K562 (cell line): ENCODE measurements around the gene RASGRP1. TPM values are rescaled to one million over a fixed set of nuclear protein-coding genes. Genes with fewer than 3 reads are reported as not detected.

Source experiments
- ATAC-seq: fragments of 200-7000 bp; cut with Tn5 transposase; 3 replicates; pipeline ENCODE4 v1.9.1; 2020; ENCODE audit warnings: moderate library complexity
- BruUV-seq: library from RNA; stranded (reverse); fragments of 400-500 nt; replicated peaks from 2 replicates; lab custom pipeline; 2021; lab: Mats Ljungman, UMichigan
- CTCF ChIA-PET: fragments of 300-600 bp; formaldehyde crosslinking; extraction: SDS; loops from one replicate; lab custom pipeline; 2021; ENCODE audit warnings: low intra/inter-chr PET ratio; lab: Yijun Ruan, JAX
- POLR2A ChIA-PET: fragments of 300-600, 350-650 bp; sonication (Branson Sonifier 250); formaldehyde crosslinking; extraction: SDS; loops from one replicate; lab custom pipeline; 2021; ENCODE audit warnings: antibody characterized with exemption, inconsistent platforms; lab: Yijun Ruan, JAX
- DNase-seq, 4 experiments: peaks; one replicate each; pipeline versions ENCODE4 v3.0.0 to v3.0.0-alpha.2; 2011 to 2018; ENCODE audit warnings: low spot score in 3 of 4, mixed read lengths in 3 of 4; ENCODE audit errors: extremely low read depth in 1 of 4
- FAIRE-seq: peaks from 2 replicates; lab custom pipeline; 2011; peaks lifted over from hg19 to GRCh38; lab: Jason Lieb, UNC
- H2AFZ ChIP-seq: 2 replicates; pipeline ENCODE4 v1.6.0; 2011; ENCODE audit warnings: low read depth, low read length, control low read depth, inconsistent platforms
- H3K27ac ChIP-seq: fragments of 200-600 bp; 3 replicates; pipeline ENCODE4 v1.8.0; 2011; ENCODE audit warnings: low read depth, mild to moderate bottlenecking, control low read depth, inconsistent platforms, low read length, moderate library complexity, mixed read lengths; ENCODE audit errors: extremely low read depth
- H3K27me3 ChIP-seq, 2 experiments: fragments of 300-600 bp in 1 of 2; 2 replicates in 1 of 2; 3 replicates in 1 of 2; pipeline versions ENCODE4 v1.6.0 to v1.8.0; 2011; ENCODE audit warnings: inconsistent platforms in 2 of 2, low read length in 2 of 2, mild to moderate bottlenecking in 1 of 2, mixed read lengths in 1 of 2, moderate library complexity in 1 of 2; ENCODE audit not compliant: control insufficient read depth in 2 of 2, insufficient read depth in 2 of 2
- H3K36me3 ChIP-seq: fragments of 300-600 bp; 3 replicates; pipeline ENCODE4 v1.8.0; 2011; ENCODE audit warnings: mild to moderate bottlenecking, low read length, inconsistent platforms; ENCODE audit not compliant: control insufficient read depth, insufficient read depth
- H3K4me1 ChIP-seq, 2 experiments: fragments of 200-600 bp in 1 of 2; replicated peaks in 1 of 2; 2 replicates in 1 of 2; 3 replicates in 1 of 2; pipeline versions ENCODE4 v1.5.1 to v1.8.0; 2011; ENCODE audit warnings: inconsistent platforms in 2 of 2, low read length in 2 of 2, mild to moderate bottlenecking in 1 of 2, mixed read lengths in 1 of 2, moderate library complexity in 1 of 2; ENCODE audit not compliant: control insufficient read depth in 2 of 2, insufficient read depth in 2 of 2
- H3K4me2 ChIP-seq: 2 replicates; pipeline ENCODE4 v1.6.1; 2011; ENCODE audit warnings: low read length, control low read depth, inconsistent platforms, mixed read lengths; ENCODE audit not compliant: insufficient read depth
- H3K4me3 ChIP-seq: fragments of 200-600 bp; sonication (generic), shearing (Covaris generic); 2 replicates; pipeline ENCODE4 v1.5.1; 2016; ENCODE audit warnings: control low read depth, inconsistent platforms
- H3K79me2 ChIP-seq: fragments of 200-600 bp; 3 replicates; pipeline ENCODE4 v1.8.0; 2011; ENCODE audit warnings: low read length, inconsistent platforms; ENCODE audit not compliant: control insufficient read depth, insufficient read depth
- H3K9ac ChIP-seq, 2 experiments: 2 replicates each; pipeline versions ENCODE4 v1.6.0 to v1.6.1; 2011; ENCODE audit warnings: low read depth in 2 of 2, low read length in 2 of 2, control low read depth in 1 of 2, inconsistent platforms in 1 of 2, mild to moderate bottlenecking in 1 of 2, mixed read lengths in 1 of 2; ENCODE audit not compliant: insufficient read depth in 1 of 2
- H3K9me1 ChIP-seq: one replicate; pipeline ENCODE4 v1.6.0; 2011; ENCODE audit warnings: inconsistent platforms, mild to moderate bottlenecking, low read length, moderate library complexity; ENCODE audit not compliant: control insufficient read depth, insufficient read depth
- H3K9me3 ChIP-seq: replicated peaks from 2 replicates; pipeline ENCODE4 v1.5.1; 2011; ENCODE audit warnings: low read depth, low read length, inconsistent platforms; ENCODE audit not compliant: control insufficient read depth, insufficient read depth
- H4K20me1 ChIP-seq: replicated peaks from 2 replicates; pipeline ENCODE4 v1.6.1; 2011; ENCODE audit warnings: low read length, inconsistent platforms, mixed read lengths; ENCODE audit not compliant: control insufficient read depth, insufficient read depth
- CEBPZ ChIP-seq: fragments of 150-350 bp; IDR thresholded peaks from 2 replicates; pipeline ENCODE4 v1.6.1; 2014; ENCODE audit warnings: low read depth, mild to moderate bottlenecking, low read length, borderline replicate concordance
- ETS2 ChIP-seq: IDR thresholded peaks from 2 replicates; pipeline ENCODE4 v1.6.1; 2016; ENCODE audit warnings: borderline replicate concordance, missing genetic modification characterization, mild to moderate bottlenecking, moderate library complexity, missing compliant biosample characterization; ENCODE audit not compliant: poor library complexity, severe bottlenecking
- GMEB1 ChIP-seq: fragments of 250-450 bp; sonication (Bioruptor Pico); IDR thresholded peaks from 2 replicates; pipeline ENCODE4 v1.4.0; 2020; ENCODE audit warnings: mild to moderate bottlenecking
- HMGN3 ChIP-seq: IDR thresholded peaks from 2 replicates; pipeline ENCODE4 v1.6.1; 2011; ENCODE audit warnings: borderline replicate concordance, low read depth, mild to moderate bottlenecking, mixed read lengths, low read length; ENCODE audit not compliant: insufficient read length; ENCODE audit errors: extremely low read depth
- KAT7 ChIP-seq: sonication (generic); formaldehyde crosslinking; IDR thresholded peaks from 2 replicates; pipeline ENCODE4 v1.8.0; 2022; ENCODE audit warnings: missing genetic modification reagents, mild to moderate bottlenecking, borderline replicate concordance
- MAZ ChIP-seq, 2 experiments: fragments of 450-650 bp in 1 of 2; sonication (generic) in 1 of 2; formaldehyde crosslinking; IDR thresholded peaks in 1 of 2; conservative IDR thresholded peaks in 1 of 2; 2 replicates each; pipeline versions ENCODE4 v1.4.0 to v1.5.0; 2020; ENCODE audit warnings: mild to moderate bottlenecking in 1 of 2, missing genetic modification reagents in 1 of 2
- MCM5 ChIP-seq: fragments of 450-650 bp; IDR thresholded peaks from 2 replicates; pipeline ENCODE4 v1.6.1; 2016; ENCODE audit warnings: low read depth
- RB1 ChIP-seq: fragments of 450-650 bp; IDR thresholded peaks from 2 replicates; pipeline ENCODE4 v1.6.1; 2017; ENCODE audit warnings: low read depth, mild to moderate bottlenecking
- SAFB2 ChIP-seq: fragments of 200-400 bp; formaldehyde crosslinking; IDR thresholded peaks from 2 replicates; pipeline ENCODE4 v1.6.1; 2018; ENCODE audit warnings: borderline replicate concordance, low read length, low read depth, moderate library complexity; ENCODE audit not compliant: severe bottlenecking
- SOX6 ChIP-seq: fragments of 450-650 bp; IDR thresholded peaks from 2 replicates; pipeline ENCODE4 v1.6.1; 2014; ENCODE audit warnings: mild to moderate bottlenecking
- TSC22D4 ChIP-seq: fragments of 450-650 bp; IDR thresholded peaks from 2 replicates; pipeline ENCODE4 v1.6.1; 2016; ENCODE audit warnings: missing genetic modification characterization, missing biosample characterization, control low read depth
- ZBTB5 ChIP-seq: fragments of 450-650 bp; IDR thresholded peaks from 2 replicates; pipeline ENCODE4 v1.6.1; 2017; ENCODE audit warnings: antibody characterized with exemption
- ZNF584 ChIP-seq: fragments of 200-800 bp; sonication (Bioruptor generic); IDR thresholded peaks from 2 replicates; pipeline ENCODE4 v1.6.1; 2016; ENCODE audit warnings: low read depth, mild to moderate bottlenecking, missing genetic modification characterization, missing compliant biosample characterization
- WGBS: fragments of 100-300 bp; shearing (Covaris generic); methylation state at CpG from one replicate; pipeline ENCODE4 v1.1.6; 2016; ENCODE audit warnings: low coverage, mixed read lengths; ENCODE audit not compliant: insufficient coverage; ENCODE audit errors: missing lambda C conversion rate; 5-methylcytosine and 5-hydroxymethylcytosine counted together
- in situ Hi-C: fragments of 300-500 bp; cut with MboI; formaldehyde crosslinking; loops from 4 replicates; pipeline ENCODE4 v1.15.0; 2018; ENCODE audit warnings: inconsistent platforms, mixed read lengths
- intact Hi-C: fragments of 100-400 bp; cut with micrococcal nuclease; formaldehyde crosslinking; loops from 2 replicates; pipeline ENCODE4 v1.14.2; 2022
- polyA plus RNA-seq, 8 experiments: library from polyadenylated mRNA; depleted of rRNA in 4 of 8; stranded (reverse) in 5 of 8; unstranded in 3 of 8; fragments of >200 nt; fragmentation: Nextera tagmentation in 2 of 8; fragmentation: Illumina TruSeq in 1 of 8; extraction: Ambion mirVana in 2 of 8; extraction: Trizol in 1 of 8; gene quantifications; 2 replicates each; pipeline versions ENCODE4 v1.2.1 to v1.2.3, GENCODE V29; 2011 to 2014; ENCODE audit warnings: inconsistent platforms in 1 of 8, missing spikeins in 1 of 8
- total RNA-seq, 7 experiments: library from RNA; depleted of rRNA in 6 of 7; stranded (reverse); fragments of >200 nt in 6 of 7; fragmentation: Illumina TruSeq in 2 of 7; extraction: Trizol in 2 of 7; gene quantifications; 2 replicates each; pipeline versions ENCODE4 v1.2.1 to v1.2.3, GENCODE V29; 2011 to 2021; ENCODE audit warnings: low replicate concordance in 1 of 7

The RASGRP1 gene
- total and polyA plus RNA-seq, 9 of the 15 experiments (the other 6 are each of a cell fraction or from before 2014, with no cell fraction given): 0.14 to 0.72 (median 0.31) TPM

DNA sequence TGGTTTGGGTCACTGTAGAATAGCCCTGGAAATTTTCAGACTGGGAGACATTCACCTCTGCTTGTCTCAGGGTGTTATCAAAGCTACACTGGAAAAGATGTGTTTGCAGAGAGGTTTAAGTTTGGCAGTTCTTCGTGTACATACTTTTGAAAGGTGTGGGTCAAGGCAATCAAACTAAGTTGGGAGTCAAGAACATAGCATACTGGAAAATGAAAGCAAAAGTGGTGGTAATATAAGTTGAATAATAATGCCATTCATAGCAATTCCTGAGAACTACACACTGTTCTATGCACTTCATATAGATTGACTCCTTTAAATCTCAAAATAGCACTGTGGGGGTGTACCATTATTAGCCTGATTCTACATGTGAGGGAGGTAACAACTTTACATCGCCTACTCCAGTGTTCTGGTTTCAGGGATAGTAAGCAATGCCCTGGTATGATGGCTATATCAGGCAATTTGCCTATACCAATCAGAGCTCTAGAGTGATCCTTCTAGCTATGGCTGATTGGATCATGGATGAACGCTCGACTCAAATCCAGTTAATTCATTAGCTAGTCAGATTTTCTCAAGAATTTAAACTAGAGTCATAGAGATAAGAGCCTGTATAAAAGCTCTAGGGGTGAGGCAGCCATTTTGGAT is 44.6 kb upstream of the RASGRP1 start:
- no peaks in the 10 kb centered on the region for H3K9me3 ChIP-seq
- no peak for FAIRE-seq
- no peaks in the 10 kb centered on the region for H4K20me1 ChIP-seq
- no TSS peak for BruUV-seq
- H3K9me1 ChIP-seq: no peaks in the 10 kb centered on the region
- H3K4me3 ChIP-seq: no peak overlapping the region
- intact Hi-C loops: no loop called here
- WGBS: 50% methylated on average over 4 of the region's 4 CpGs
- H3K27me3 ChIP-seq: peaks cover 0 to 1% of the 10 kb centered on the region in 2 experiments; a peak in 1 of 5 replicates
- H3K9ac ChIP-seq: no peak overlapping the region
- peaks cover 18 to 23% of the 10 kb centered on the region in 2 experiments; a peak in 4 of 5 replicates for H3K4me1 ChIP-seq
- no peak overlapping the region for H3K4me2 ChIP-seq
- peak overlapping the region; percentile 51 for H2AFZ ChIP-seq
- no peak for DNase-seq
- POLR2A ChIA-PET: interaction anchor here (1.0 to 1.4 kb wide), 2 partner anchors 16 to 20 kb away, joined by 3 to 4 read pairs; no protein-coding TSS in a partner anchor
- no peak overlapping the region for H3K27ac ChIP-seq
- no peaks in the 10 kb centered on the region for H3K36me3 ChIP-seq
- H3K79me2 ChIP-seq: no peaks in the 10 kb centered on the region
- CTCF ChIA-PET: no interaction called here
- in situ Hi-C loops: no loop called here
- ATAC-seq: no peak
- no peak for TF ChIP-seq ZNF584 (CRISPR knock-in tag)
- no peak for TF ChIP-seq ZBTB5
- no peak for TF ChIP-seq SOX6
- TF ChIP-seq ETS2 (tag): no peak
- no peak for TF ChIP-seq HMGN3
- no peak for TF ChIP-seq RB1
- no peak for TF ChIP-seq CEBPZ
- TF ChIP-seq TSC22D4 (tag): no peak
- no peak for TF ChIP-seq MAZ (CRISPR knock-in tag; conservative IDR thresholded peaks at IDR 0.05 in 1 of 2, IDR thresholded peaks at IDR 0.05 in 1 of 2)
- TF ChIP-seq KAT7 (CRISPR knock-in tag): no peak
- TF ChIP-seq SAFB2: no peak
- TF ChIP-seq GMEB1: no peak
- TF ChIP-seq MCM5: no peak
